ENCODE measurements around the gene QSOX1.

Gene QSOX1

GRCh38 chr1:180224902-180225301 lies 70.2 kb downstream of the QSOX1 start:
- TF ChIP-seq, protein P1, sequence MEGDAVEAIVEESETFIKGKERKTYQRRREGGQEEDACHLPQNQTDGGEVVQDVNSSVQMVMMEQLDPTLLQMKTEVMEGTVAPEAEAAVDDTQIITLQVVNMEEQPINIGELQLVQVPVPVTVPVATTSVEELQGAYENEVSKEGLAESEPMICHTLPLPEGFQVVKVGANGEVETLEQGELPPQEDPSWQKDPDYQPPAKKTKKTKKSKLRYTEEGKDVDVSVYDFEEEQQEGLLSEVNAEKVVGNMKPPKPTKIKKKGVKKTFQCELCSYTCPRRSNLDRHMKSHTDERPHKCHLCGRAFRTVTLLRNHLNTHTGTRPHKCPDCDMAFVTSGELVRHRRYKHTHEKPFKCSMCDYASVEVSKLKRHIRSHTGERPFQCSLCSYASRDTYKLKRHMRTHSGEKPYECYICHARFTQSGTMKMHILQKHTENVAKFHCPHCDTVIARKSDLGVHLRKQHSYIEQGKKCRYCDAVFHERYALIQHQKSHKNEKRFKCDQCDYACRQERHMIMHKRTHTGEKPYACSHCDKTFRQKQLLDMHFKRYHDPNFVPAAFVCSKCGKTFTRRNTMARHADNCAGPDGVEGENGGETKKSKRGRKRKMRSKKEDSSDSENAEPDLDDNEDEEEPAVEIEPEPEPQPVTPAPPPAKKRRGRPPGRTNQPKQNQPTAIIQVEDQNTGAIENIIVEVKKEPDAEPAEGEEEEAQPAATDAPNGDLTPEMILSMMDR (IDR thresholded peaks at IDR 0.05; ENCODE audit: low read depth, low read length, missing control alignments), result no peak
- no peak overlapping the region for H3K4me3 ChIP-seq (replicated peaks; ENCODE audit: low read depth, low read length)
- DNase-seq (ENCODE audit: extremely low read depth, low read depth), result no peak

GRCh38 chr1:180225403-180225802 lies 70.7 kb downstream of the QSOX1 start:
- H3K4me3 ChIP-seq (replicated peaks; ENCODE audit: low read depth, low read length), result no peak overlapping the region
- no peak for DNase-seq (ENCODE audit: extremely low read depth, low read depth)
- TF ChIP-seq, protein P1 (IDR thresholded peaks at IDR 0.05; ENCODE audit: low read depth, low read length, missing control alignments), result no peak

DNA sequence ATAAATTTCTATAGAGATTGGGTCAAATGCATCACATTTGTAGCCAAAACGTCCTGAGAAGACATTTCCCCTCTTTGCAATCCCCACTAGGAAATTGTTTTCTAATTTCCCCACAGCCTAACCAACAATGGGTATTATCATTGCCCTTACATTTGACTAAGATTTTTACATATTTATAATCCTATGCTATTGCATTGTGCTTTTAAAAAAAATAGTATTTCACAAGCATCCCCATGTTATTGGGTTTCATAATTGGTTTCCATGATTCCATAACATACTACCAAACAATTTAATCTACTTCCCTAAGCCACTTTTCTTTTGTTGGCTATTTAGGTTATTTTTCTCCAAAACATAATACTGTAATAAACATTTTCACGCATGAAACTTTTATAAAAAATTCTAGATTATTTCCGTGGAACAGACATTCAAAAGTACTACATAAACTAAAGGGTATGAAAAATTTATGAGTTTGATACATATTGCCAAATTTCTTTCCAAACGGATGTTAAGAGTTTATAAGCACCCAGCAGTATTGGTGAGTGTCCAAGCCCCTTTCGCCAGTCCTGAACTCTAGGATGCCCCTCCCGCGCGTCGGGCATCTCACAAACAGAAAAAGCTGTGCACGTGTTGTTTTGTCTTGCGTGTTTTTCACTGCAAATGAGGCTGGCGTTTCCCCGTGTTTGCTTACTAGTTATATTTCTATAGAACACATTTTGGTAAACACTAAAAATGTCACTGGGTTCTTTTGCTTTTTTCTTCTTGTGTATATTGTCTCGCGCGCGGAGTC lies 73.4 kb downstream of the QSOX1 start:
- TF ChIP-seq, protein P1 (IDR thresholded peaks at IDR 0.05; ENCODE audit: low read depth, low read length, missing control alignments), result no peak
- H3K4me3 ChIP-seq (replicated peaks; ENCODE audit: low read depth, low read length), result no peak overlapping the region
- DNase-seq (ENCODE audit: extremely low read depth, low read depth), result no peak

- no peak for DNase-seq (ENCODE audit: extremely low read depth, low read depth)
- TF ChIP-seq, protein P1 (IDR thresholded peaks at IDR 0.05; ENCODE audit: low read depth, low read length, missing control alignments), result no peak
- H3K4me3 ChIP-seq (replicated peaks; ENCODE audit: low read depth, low read length), result peak overlapping the region; percentile 45
These were observed 74.2 kb downstream of the QSOX1 start for GRCh38 chr1:180228648-180229482.

DNA sequence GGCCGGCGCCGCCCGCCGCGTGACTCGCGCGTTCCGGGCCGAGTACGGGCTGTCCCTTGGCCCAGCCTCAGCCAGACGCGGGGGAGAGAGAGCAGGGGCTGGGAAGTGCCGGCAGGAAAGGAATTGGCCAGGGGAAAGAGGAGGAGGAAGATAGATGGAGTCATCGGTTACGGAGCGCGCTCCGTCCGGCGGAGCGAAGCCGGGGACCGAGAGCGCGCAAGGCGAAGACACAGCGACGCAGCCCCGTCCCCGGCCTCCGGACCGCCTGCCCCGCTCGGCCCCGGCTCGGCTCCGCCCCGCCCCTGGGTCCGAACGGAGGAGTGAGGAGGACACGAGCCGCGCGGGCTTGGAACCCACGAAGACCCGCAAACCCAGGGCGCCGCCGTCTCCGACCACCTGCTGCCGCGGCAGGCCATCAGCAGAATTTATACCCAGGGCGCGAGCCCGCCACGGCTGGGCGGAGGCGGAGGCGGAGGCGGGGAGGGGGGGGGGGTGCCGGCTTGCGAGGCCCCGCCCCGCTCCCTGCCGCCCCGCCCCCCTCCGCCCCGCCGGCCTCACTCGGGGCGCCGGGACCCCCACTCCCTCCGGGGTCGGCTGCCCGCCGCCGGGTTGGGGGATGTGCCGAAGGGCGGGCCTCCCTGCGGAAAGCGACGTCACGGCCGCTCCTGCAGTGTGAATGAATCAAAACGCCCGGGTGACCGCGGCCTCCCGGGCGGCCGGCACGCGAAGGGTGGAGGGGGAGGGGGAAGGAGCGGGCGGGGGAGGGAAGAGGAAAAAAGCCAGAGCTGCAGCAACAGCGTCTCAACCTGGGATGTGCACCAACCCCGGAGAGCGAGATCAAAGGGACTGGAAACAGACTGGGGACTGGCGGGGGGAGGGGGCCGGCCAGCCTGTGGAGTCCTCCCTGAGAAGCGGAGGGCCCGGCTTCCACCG lies 75.1 kb downstream of the QSOX1 start, which contains the start of gene LHX4:
LHX4 (plus strand) TSS at position 782 of the 933 bp plus-strand sequence. CDS start 266 bp downstream, outside the sequence.
- TF ChIP-seq, protein P1 (IDR thresholded peaks at IDR 0.05; ENCODE audit: low read depth, low read length, missing control alignments), result no peak
- H3K4me3 ChIP-seq (replicated peaks; ENCODE audit: low read depth, low read length), result peak within 1 kb of the TSS; percentile 45
- DNase-seq (ENCODE audit: extremely low read depth, low read depth), result no peak

DNA sequence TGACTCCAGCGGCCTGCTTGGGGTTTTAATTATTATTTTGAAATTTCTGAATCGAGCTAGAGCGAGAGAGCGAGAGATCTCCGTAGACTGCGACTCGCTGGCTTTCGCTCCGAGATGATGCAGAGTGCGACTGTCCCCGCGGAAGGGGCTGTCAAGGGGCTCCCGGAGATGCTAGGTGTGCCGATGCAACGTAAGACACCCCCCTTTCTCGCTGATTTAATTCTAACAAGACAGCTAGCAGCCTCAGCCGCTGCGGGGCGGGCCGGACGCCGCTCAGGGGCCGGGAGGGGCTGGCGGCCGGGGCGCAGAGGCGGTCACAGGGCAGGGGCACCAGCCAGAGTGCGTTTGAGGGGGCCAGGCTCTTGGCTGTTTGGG lies 75.7 kb downstream of the QSOX1 start:
- H3K4me3 ChIP-seq (replicated peaks; ENCODE audit: low read depth, low read length), result peak overlapping the region; percentile 45
- TF ChIP-seq, protein P1 (IDR thresholded peaks at IDR 0.05; ENCODE audit: low read depth, low read length, missing control alignments), result no peak
- DNase-seq (ENCODE audit: extremely low read depth, low read depth), result no peak

Measured in HFF-Myc (cell line).